B cell (primary cell): Measurements from ENCODE around the gene TBC1D2. TPM values are rescaled to one million over a fixed set of nuclear protein-coding genes. Genes with fewer than 3 reads are reported as not detected.

Source experiments
- ATAC-seq: fragments of 200-7000 bp; cut with Tn5 transposase; one replicate; pipeline ENCODE4 v1.10.0; 2021; ENCODE audit warnings: low read depth, mild to moderate bottlenecking, moderate number of reproducible peaks, moderate library complexity
- CTCF ChIA-PET: fragments of 350-600 bp; sonication (Branson Sonifier 250); formaldehyde crosslinking; loops from one replicate; lab custom pipeline; 2021; ENCODE audit warnings: antibody characterized with exemption, inconsistent platforms; lab: Charles Lee
- POLR2A ChIA-PET: fragments of 350-600 bp; sonication (Branson Sonifier 250); formaldehyde crosslinking; loops from one replicate; lab custom pipeline; 2021; ENCODE audit warnings: antibody characterized with exemption; lab: Charles Lee
- DNase-seq: peaks from one replicate; pipeline ENCODE4 v3.0.0; 2013
- H2AFZ ChIP-seq: 2 replicates; pipeline ENCODE4 v1.6.1; 2012; ENCODE audit warnings: mild to moderate bottlenecking, low read depth, low read length; ENCODE audit not compliant: insufficient read depth, poor library complexity, severe bottlenecking
- H3K27ac ChIP-seq, 2 donors: 1 replicate in 1 of 2; 2 replicates in 1 of 2; pipeline ENCODE4 v1.5.1; 2012 to 2013; ENCODE audit warnings: low read length in 2 of 2, mild to moderate bottlenecking in 2 of 2, moderate library complexity in 1 of 2
- H3K27me3 ChIP-seq, 4 experiments: fragments of 200-600 bp in 1 of 4; sonication (generic) in 1 of 4; replicated peaks in 1 of 4; 1 replicate in 2 of 4; 2 replicates in 2 of 4; pipeline versions ENCODE4 v1.6.1 to v1.7.0; 2013 to 2016; ENCODE audit warnings: low read length in 3 of 4, mild to moderate bottlenecking in 2 of 4, mixed read lengths in 1 of 4, moderate library complexity in 1 of 4; ENCODE audit not compliant: insufficient read depth in 4 of 4, control insufficient read depth in 3 of 4; ENCODE audit errors: control extremely low read depth in 1 of 4
- H3K36me3 ChIP-seq, 2 experiments: replicated peaks in 1 of 2; 1 replicate in 1 of 2; 2 replicates in 1 of 2; pipeline versions ENCODE4 v1.6.1 to v1.7.1; 2013; ENCODE audit warnings: low read length in 1 of 2; ENCODE audit not compliant: insufficient read depth in 2 of 2, control insufficient read depth in 1 of 2; ENCODE audit errors: control extremely low read depth in 1 of 2, extremely low read depth in 1 of 2
- H3K4me1 ChIP-seq, 2 donors: fragments of 200-600 bp in 1 of 2; sonication (generic) in 1 of 2; 1 replicate in 1 of 2; 2 replicates in 1 of 2; pipeline versions ENCODE4 v1.5.1 to v1.6.1; 2013 to 2017; ENCODE audit warnings: low read length in 2 of 2; ENCODE audit not compliant: control insufficient read depth in 2 of 2, insufficient read depth in 2 of 2
- H3K4me2 ChIP-seq: replicated peaks from 2 replicates; pipeline ENCODE3; 2012; ENCODE audit warnings: mild to moderate bottlenecking, low read depth, low read length; ENCODE audit not compliant: poor library complexity, severe bottlenecking
- H3K4me3 ChIP-seq, 5 experiments: fragments of 200-600 bp in 1 of 5; sonication (generic) in 1 of 5; 1 replicate in 3 of 5; 2 replicates in 2 of 5; pipeline versions ENCODE4 v1.5.1 to v1.7.0; 2011 to 2016; ENCODE audit warnings: low read length in 4 of 5, mild to moderate bottlenecking in 4 of 5, low read depth in 2 of 5, control low read depth in 1 of 5, moderate library complexity in 1 of 5; ENCODE audit not compliant: insufficient read depth in 1 of 5; ENCODE audit errors: control extremely low read depth in 1 of 5, extremely low read depth in 1 of 5
- H3K79me2 ChIP-seq: fragments of 200-600 bp; sonication (generic); one replicate; pipeline ENCODE4 v1.6.0; 2016; ENCODE audit warnings: low read length; ENCODE audit not compliant: control insufficient read depth, insufficient read depth
- H3K9ac ChIP-seq: fragments of 200-600 bp; sonication (generic); 2 replicates; pipeline ENCODE4 v1.6.1; 2017; ENCODE audit warnings: mild to moderate bottlenecking, low read length, moderate library complexity
- H3K9me3 ChIP-seq, 3 donors: one replicate each; pipeline versions ENCODE4 v1.6.1 to v1.7.1; 2013; ENCODE audit warnings: low read length in 2 of 3; ENCODE audit not compliant: control insufficient read depth in 2 of 3, insufficient read depth in 1 of 3; ENCODE audit errors: control extremely low read depth in 1 of 3
- H4K20me1 ChIP-seq: 2 replicates; pipeline ENCODE4 v1.6.0; 2012; ENCODE audit warnings: mild to moderate bottlenecking, low read length; ENCODE audit not compliant: insufficient read depth, control insufficient read depth, poor library complexity, severe bottlenecking
- H3K27ac Mint-ChIP-seq: one replicate; pipeline ENCODE4 v1.8.0; 2021; ENCODE audit warnings: mixed read lengths
- H3K27me3 Mint-ChIP-seq: one replicate; pipeline ENCODE4 v1.8.0; 2021; ENCODE audit warnings: mixed read lengths
- H3K4me1 Mint-ChIP-seq: one replicate; pipeline ENCODE4 v1.8.0; 2021; ENCODE audit warnings: mixed read lengths
- H3K4me3 Mint-ChIP-seq: one replicate; pipeline ENCODE4 v1.8.0; 2021; ENCODE audit warnings: mixed read lengths
- H3K9me3 Mint-ChIP-seq: one replicate; pipeline ENCODE4 v1.8.0; 2022; ENCODE audit warnings: mixed read lengths; ENCODE audit not compliant: insufficient read depth
- CTCF ChIP-seq: fragments of 200-600 bp; IDR thresholded peaks from one replicate; pipeline ENCODE4 v1.8.0; 2022; ENCODE audit warnings: antibody characterized with exemption, mild to moderate bottlenecking
- EZH2 ChIP-seq: IDR thresholded peaks from 2 replicates; pipeline ENCODE4 v1.6.1; 2012; ENCODE audit warnings: borderline replicate concordance, low read depth, mild to moderate bottlenecking, moderate library complexity, low read length; ENCODE audit not compliant: insufficient read depth, poor library complexity, severe bottlenecking
- WGBS: methylation state at CpG from one replicate; pipeline ENCODE4 v1.1.5; 2013; ENCODE audit warnings: missing lambda C conversion rate; ENCODE audit not compliant: insufficient coverage; 5-methylcytosine and 5-hydroxymethylcytosine counted together
- intact Hi-C: fragments of 100-400 bp; cut with micrococcal nuclease; formaldehyde crosslinking; loops from one replicate; pipeline ENCODE4 v1.10.0; 2022
- polyA plus RNA-seq: library from polyadenylated mRNA; depleted of rRNA; stranded (reverse); fragments of >200 nt; gene quantifications from 2 replicates; pipeline ENCODE4 v1.2.3, GENCODE V29; 2012
- total RNA-seq, 2 donors: library from RNA; stranded (reverse); fragments of 120-200 nt in 1 of 2; gene quantifications; 1 replicate in 1 of 2; 2 replicates in 1 of 2; pipeline versions ENCODE4 v1.2.3 to v1.2.4, GENCODE V29; 2013 to 2022

The TBC1D2 gene
- total and polyA plus RNA-seq, 2 donors (not counting 1 experiment from before 2014, with no cell fraction given) = 5.0 to 5.3 TPM

- H3K36me3 ChIP-seq = no peaks in the 10 kb centered on the region
- no peak overlapping the region for H3K9ac ChIP-seq
- DNase-seq (peak; percentile 37), ATAC-seq (peak; percentile 48)
- intact Hi-C loops = no loop called here
- no peak overlapping the region for H3K27ac ChIP-seq
- H3K4me2 ChIP-seq = no peak overlapping the region
- H3K9me3 ChIP-seq = no peaks in the 10 kb centered on the region
- H2AFZ ChIP-seq = no peak overlapping the region
- no peaks in the 10 kb centered on the region for H3K27me3 ChIP-seq
- no peak overlapping the region for H3K4me3 Mint-ChIP-seq
- H3K27ac Mint-ChIP-seq = no peak overlapping the region
- H3K4me1 ChIP-seq = peaks cover 4 to 17% of the 10 kb centered on the region in 2 donors
- H3K4me1 Mint-ChIP-seq = peaks cover 12% of the 10 kb centered on the region
- H3K27me3 Mint-ChIP-seq = no peaks in the 10 kb centered on the region
- CTCF ChIA-PET = interaction anchor here (1.1 kb wide), 1 partner anchor 16 kb away, joined by 3 read pairs; no protein-coding TSS in a partner anchor
- no peaks in the 10 kb centered on the region for H3K9me3 Mint-ChIP-seq
- POLR2A ChIA-PET = interaction anchor here (0.6 kb wide), 1 partner anchor 99 kb away, joined by 9 read pairs; no protein-coding TSS in a partner anchor
- WGBS = 69% methylated on average over 5 of the region's 6 CpGs
- TF ChIP-seq EZH2 = no peak
- TF ChIP-seq CTCF = no peak
- no peaks in the 10 kb centered on the region for H4K20me1 ChIP-seq
- no peaks in the 10 kb centered on the region for H3K79me2 ChIP-seq
- no peak overlapping the region for H3K4me3 ChIP-seq
Measured at GRCh38 chr9:98201102-98201501, 54.3 kb downstream of the TBC1D2 start.

GRCh38 chr9:98199388-98200033 lies 55.9 kb downstream of the TBC1D2 start:
- intact Hi-C loops = no loop called here

More at GRCh38 chr9:98199388-98200033, 55.9 kb downstream of the TBC1D2 start:
- H3K9me3 Mint-ChIP-seq = no peaks in the 10 kb centered on the region
- Histone ChIP-seq H4K20me1 (no peaks in the 10 kb centered on the region), H3K27me3 (no peaks in the 10 kb centered on the region), H2AFZ (no peak overlapping the region), H3K9me3 (no peaks in the 10 kb centered on the region), H3K79me2 (no peaks in the 10 kb centered on the region), H3K36me3 (no peaks in the 10 kb centered on the region), H3K9ac (no peak overlapping the region), H3K4me1 (peaks cover 0 to 9% of the 10 kb centered on the region in 2 donors), H3K27ac (no peak overlapping the region), H3K4me2 (no peak overlapping the region), H3K4me3 (no peak overlapping the region)
- no peak overlapping the region for H3K4me3 Mint-ChIP-seq
- 98% methylated on average over 16 of the region's 20 CpGs for WGBS
- ATAC-seq (no peak), DNase-seq (no peak)
- H3K27me3 Mint-ChIP-seq = no peaks in the 10 kb centered on the region
- no peak for TF ChIP-seq EZH2
- no peak for TF ChIP-seq CTCF
- POLR2A ChIA-PET = no interaction called here
- CTCF ChIA-PET = no interaction called here
- no peak overlapping the region for H3K27ac Mint-ChIP-seq
- peaks cover 7% of the 10 kb centered on the region for H3K4me1 Mint-ChIP-seq
